Hippocampal formation (tissue), 2 donors: Measurements from ENCODE around the gene PPP3CA.

ENCODE experiments used
- DNase-seq, 2 donors: peaks; one replicate each; lab custom pipeline; 2025; lab: John Stamatoyannopoulos, UW

The PPP3CA gene

GRCh38 chr4:101347267-101347556 lies at the start of gene PPP3CA:
PPP3CA (minus strand) TSS chr4:101347526.
- DNase-seq = no peak

DNA sequence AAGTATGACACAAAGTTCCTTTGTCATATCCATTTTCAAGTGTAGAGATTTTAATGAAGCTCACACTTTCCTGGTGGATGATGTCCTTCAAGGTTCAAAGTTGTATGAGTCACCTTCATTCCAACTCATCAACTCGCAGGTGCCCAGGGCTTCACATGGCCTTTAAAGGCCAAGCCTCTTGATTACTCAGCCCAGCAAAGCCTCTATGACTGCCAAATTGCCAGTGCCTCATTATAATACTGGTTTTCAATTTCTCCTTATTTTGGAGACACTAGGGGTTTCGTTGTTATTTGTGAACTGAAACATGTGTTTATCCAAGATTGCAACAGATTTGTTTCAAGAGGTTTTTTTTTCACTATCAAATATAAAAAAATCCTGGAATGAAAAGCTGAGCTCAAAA lies 45.9 kb upstream of the PPP3CA start:
- no peak for DNase-seq

DNA sequence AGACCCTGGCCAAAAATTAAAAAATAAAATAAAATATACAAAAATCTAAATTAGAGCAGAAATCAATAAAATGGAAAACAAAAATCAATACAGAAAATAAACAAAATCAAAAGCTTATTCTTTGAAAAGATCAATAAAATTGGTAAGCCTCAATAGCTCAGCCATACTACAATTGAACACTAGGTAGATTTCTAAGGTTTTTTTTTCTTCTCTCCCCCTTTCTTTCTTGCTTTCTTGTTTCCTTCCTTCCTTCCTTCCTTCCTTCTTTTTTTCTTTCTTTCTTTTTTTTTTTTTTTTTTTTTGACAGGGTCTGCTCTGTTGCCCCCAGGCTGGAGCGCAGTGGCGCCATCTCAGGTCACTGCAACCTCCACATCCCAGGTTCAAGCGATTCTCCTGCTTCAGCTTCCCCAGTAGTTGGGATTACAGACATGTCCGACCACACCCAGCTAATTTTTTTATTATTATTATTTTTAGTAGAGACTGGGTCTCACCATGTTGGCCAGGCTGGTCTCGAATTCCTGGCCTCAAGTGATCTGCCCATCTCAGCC lies 23.4 kb upstream of the PPP3CA start:
- no peak for DNase-seq

- DNase-seq = no peak
These were observed 19.9 kb upstream of the PPP3CA start for GRCh38 chr4:101367201-101367600.

DNA sequence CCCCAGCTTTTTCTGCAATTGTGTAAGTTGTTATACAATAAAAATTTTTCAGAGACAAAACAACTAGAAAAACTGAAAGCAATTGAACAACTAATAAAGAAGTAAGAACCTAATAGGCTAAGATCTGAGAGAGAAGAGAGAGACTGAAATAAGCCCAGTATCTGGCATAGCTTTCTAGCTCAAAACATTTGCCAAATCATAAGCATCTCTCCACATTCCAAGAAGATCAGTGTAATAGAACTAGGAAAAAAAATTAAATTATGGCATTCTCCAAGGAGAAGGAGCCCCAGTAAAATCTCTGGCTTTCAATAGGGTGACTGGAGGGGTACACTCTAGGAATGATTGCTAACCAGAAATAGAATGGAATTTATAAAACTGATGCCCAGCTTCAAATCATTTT lies 19.0 kb upstream of the PPP3CA start:
- DNase-seq = no peak

GRCh38 chr4:101357751-101358150 lies 10.4 kb upstream of the PPP3CA start:
- no peak for DNase-seq

- no peak for DNase-seq
These were observed 9.6 kb upstream of the PPP3CA start for GRCh38 chr4:101356928-101357327.

GRCh38 chr4:101355767-101356702 lies 8.7 kb upstream of the PPP3CA start:
- no peak for DNase-seq

DNA sequence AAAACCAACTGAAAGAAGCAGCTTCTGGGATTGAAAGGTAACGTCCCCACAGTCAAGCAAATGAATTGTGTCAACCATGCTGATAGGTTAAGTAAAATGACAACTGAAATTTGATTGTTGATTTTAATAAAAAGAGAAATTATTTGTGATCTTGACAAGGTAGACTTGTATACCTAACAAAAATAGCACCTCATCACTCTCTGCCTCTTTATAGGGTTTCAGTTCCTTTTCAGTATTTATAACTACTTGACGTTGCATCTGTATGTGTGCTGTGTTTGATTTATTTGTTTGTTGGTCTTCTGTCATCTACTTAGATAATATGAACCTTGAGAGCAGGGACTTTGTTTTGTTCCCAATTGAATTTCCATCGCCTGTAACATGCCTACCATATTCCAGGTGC lies 7.9 kb upstream of the PPP3CA start:
- DNase-seq = no peak

GRCh38 chr4:101349801-101350064 lies 2.4 kb upstream of the PPP3CA start:
- no peak for DNase-seq

DNA sequence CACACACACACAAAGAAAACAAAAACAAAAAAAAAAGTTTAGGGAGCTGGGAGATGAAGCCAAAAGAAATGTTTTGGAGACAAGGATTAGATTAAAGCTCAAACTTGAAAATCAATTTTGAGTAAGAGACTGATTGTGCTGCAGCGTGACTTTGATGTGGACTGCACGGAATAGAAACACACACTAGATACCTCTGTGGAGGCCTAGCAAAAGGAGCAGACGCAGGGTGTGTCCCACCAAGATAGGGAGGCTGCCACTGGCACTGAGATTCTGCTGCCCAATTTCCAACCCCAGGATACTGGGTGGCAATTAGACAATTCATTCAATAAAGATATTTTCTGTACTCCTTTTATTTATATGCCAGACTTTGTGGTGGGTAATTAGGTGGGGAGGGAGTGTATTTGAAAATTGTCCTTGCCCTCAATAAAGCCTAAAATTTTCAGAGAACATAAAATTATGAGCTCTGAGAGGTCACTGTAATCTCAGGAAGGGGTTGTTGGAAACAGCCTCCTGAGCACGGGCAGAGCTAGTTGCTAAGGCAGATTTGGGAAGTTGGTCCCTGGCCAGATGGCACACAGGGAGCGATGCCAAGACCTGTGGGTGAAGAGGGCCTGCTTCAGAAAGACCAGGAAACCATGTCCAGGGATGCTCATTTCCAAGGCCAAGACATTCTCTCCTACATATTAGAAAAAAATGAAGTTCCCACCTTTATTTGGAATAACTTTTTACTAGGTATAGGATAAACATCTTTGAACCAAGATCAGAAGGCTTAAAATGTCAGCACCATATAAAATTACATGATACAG lies 1.9 kb upstream of the PPP3CA start:
- DNase-seq = no peak

GRCh38 chr4:101348367-101348827 lies 1.1 kb upstream of the PPP3CA start:
- no peak for DNase-seq

GRCh38 chr4:101347557-101348366 lies 436 bp upstream of the PPP3CA start:
- peak; percentile 97 to 99 for DNase-seq

GRCh38 chr4:101346351-101347266 lies 717 bp downstream of the PPP3CA start:
- DNase-seq = peak in 1 of 2 donors; percentile 59

DNA sequence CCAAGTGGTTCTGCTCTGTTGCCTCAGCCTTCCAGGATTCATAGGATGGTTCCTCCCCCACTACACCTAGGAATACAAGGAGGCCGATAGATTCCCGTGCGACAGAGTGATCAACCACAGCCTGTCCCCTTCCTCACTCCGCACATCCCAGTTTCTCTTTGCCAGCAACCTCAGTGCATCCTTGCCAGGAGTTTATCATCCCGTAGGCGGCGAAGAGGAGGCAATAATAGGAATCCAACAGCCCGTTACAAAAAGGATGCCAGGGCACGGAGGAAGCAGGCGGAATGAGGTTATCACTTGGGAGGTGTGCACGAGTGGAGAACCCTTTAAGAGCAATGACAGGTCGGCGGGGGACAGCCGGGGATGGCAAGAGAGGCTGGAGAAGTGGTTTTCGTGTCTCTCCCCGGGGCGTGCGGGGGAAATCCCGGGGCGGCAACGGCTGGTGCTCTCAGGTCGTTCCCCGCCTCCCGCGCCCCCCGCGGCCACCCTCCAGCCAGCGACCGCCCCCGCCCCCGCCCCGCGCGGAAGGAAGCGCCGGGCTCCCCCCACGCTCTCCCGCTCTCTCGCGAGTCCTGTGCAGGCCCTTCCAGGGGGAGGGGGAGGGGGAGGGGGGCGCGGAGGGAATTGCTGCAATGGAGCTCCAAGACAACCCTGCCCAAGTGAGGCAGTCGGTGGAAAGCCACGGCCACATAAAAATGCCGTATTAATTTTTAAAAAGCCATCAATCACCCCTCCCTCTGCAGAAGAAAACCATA lies 1.6 kb downstream of the PPP3CA start:
- peak in 1 of 2 donors; percentile 64 for DNase-seq

GRCh38 chr4:101345271-101345595 lies 2.1 kb downstream of the PPP3CA start:
- DNase-seq = peak in 1 of 2 donors; percentile 64

GRCh38 chr4:101339332-101339731 lies 8.0 kb downstream of the PPP3CA start:
- DNase-seq = no peak

DNA sequence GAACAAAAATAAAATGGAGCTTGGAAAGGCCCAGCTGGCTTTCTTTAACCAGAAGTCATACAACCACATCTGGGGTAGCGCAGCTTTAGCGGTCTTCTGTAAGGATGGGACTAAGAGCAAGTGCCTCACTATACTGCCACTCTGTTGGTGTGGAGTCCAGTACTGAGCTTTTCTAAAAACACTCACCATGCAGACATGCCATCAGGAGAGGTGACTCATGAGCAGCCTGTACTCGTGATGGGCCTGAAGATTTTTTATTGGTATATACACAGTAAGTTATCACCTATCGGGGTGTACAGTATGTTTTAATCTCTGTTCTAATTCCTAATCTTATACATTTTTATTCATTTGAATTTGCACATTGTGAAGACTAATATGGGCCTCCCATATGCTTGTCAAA lies 9.6 kb downstream of the PPP3CA start:
- DNase-seq = no peak

- DNase-seq = no peak
These were observed 12.3 kb downstream of the PPP3CA start for GRCh38 chr4:101334963-101335572.

DNA sequence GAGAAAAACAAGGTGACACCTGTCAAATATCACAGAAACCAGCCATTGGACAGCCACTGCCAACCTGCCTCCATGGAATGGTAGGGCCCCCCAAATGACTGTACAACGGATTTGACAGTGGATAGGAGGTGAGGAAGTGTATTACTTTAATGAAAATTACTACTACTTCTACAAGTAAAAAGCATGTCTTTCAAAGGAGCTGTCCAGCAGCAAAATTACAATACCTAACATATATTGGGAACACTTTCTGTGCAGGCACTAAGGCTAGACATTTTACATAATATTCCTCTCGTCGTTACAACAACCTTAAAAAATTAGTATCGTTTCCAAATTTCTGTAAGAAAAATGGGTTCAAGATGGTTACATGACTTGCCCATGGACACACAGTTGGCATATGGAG lies 14.9 kb downstream of the PPP3CA start:
- DNase-seq = no peak
